ENCODE results near the gene OR1I1.
A peak's percentile ranks its signal among the peaks of the same experiment; 100 is the strongest.

OR1I1 gene

GRCh38 chr19:15118789-15119494, 36.9 kb downstream of the OR1I1 start:
- no peak for DNase-seq (ENCODE audit: low spot score)

GRCh38 chr19:15120135-15121026, 38.4 kb downstream of the OR1I1 start:
- DNase-seq (ENCODE audit: low spot score) = no peak

- no peak for DNase-seq (ENCODE audit: low spot score)
Observed at GRCh38 chr19:15122331-15123030, 40.5 kb downstream of the OR1I1 start.

GRCh38 chr19:15123031-15123890, 41.2 kb downstream of the OR1I1 start:
- no peak for DNase-seq (ENCODE audit: low spot score)

GRCh38 chr19:15123900-15124299, 41.9 kb downstream of the OR1I1 start:
- peak; percentile 77 for DNase-seq (ENCODE audit: low spot score)

- peak; percentile 11 for DNase-seq (ENCODE audit: low spot score)
Observed at GRCh38 chr19:15124572-15125231, 42.7 kb downstream of the OR1I1 start.

GRCh38 chr19:15125232-15126067, 43.4 kb downstream of the OR1I1 start:
- DNase-seq (ENCODE audit: low spot score) = peak; percentile 97

GRCh38 chr19:15126131-15126910, 44.3 kb downstream of the OR1I1 start:
- peak; percentile 41 for DNase-seq (ENCODE audit: low spot score)

- no peak for DNase-seq (ENCODE audit: low spot score)
Observed at GRCh38 chr19:15128162-15128770, 46.3 kb downstream of the OR1I1 start.

GRCh38 chr19:15129856-15130585, 48.0 kb downstream of the OR1I1 start:
- no peak for DNase-seq (ENCODE audit: low spot score)

GRCh38 chr19:15136234-15136954, 54.4 kb downstream of the OR1I1 start:
- no peak for DNase-seq (ENCODE audit: low spot score)

- no peak for DNase-seq (ENCODE audit: low spot score)
Observed at GRCh38 chr19:15137777-15138176, 55.8 kb downstream of the OR1I1 start.

GRCh38 chr19:15138427-15138826, 56.4 kb downstream of the OR1I1 start:
- DNase-seq (ENCODE audit: low spot score) = no peak

GRCh38 chr19:15141143-15141542, 59.1 kb downstream of the OR1I1 start:
- DNase-seq (ENCODE audit: low spot score) = no peak

- DNase-seq (ENCODE audit: low spot score) = no peak
Observed at GRCh38 chr19:15142313-15142712, 60.3 kb downstream of the OR1I1 start.
